OCI-LY1 (cell line): ENCODE data around the gene PARS2.

Source experiments
- EZH2 ChIP-seq: fragments of 200-600 bp; sonication (generic), shearing (Covaris generic); IDR thresholded peaks from 2 replicates; pipeline ENCODE4 v1.8.0; 2017; ENCODE audit warnings: borderline replicate concordance, mixed run types, mild to moderate bottlenecking, antibody characterized with exemption, low read length, moderate library complexity, mixed read lengths
- TF ChIP-seq, protein P1 (sequence below): fragments of 200-600 bp; sonication (generic), shearing (Covaris generic); IDR thresholded peaks from 2 replicates; pipeline ENCODE4 v1.5.1; 2017; ENCODE audit warnings: mild to moderate bottlenecking, antibody characterized with exemption, low read length, moderate library complexity, mixed read lengths

DNA sequence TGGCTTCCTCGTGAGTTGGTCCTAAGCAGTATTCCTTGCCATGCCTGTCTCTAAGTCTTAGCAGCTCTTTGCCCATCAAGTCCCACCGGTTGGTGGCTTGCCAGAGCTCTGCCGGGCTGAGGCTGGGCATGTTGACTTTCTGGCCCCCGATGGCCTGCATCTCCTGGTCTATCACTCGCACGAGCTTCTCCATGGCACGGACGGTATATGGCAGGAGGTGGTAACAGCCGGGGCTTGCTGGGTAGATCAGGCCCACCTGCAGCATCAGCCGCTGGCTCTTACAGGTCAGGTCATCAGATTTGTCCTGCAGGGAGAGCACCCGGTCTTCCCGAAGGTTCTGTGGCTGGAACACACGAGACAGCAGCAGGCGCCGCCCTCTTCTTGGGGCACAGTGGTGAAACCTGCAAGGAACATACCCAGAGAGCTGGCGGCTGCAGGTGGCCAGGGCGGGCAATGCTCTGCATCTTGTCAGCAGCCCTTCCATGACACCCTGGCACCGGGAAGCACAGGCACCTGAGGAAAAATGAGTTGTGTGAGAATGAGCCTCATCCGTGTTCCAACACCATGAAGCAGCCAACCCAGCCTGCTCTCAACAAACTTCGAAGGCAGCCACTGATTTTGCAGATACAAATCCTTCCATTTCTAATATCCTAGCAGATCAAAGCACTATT lies 5.5 kb downstream of the PARS2 start:
- TF ChIP-seq, protein P1, sequence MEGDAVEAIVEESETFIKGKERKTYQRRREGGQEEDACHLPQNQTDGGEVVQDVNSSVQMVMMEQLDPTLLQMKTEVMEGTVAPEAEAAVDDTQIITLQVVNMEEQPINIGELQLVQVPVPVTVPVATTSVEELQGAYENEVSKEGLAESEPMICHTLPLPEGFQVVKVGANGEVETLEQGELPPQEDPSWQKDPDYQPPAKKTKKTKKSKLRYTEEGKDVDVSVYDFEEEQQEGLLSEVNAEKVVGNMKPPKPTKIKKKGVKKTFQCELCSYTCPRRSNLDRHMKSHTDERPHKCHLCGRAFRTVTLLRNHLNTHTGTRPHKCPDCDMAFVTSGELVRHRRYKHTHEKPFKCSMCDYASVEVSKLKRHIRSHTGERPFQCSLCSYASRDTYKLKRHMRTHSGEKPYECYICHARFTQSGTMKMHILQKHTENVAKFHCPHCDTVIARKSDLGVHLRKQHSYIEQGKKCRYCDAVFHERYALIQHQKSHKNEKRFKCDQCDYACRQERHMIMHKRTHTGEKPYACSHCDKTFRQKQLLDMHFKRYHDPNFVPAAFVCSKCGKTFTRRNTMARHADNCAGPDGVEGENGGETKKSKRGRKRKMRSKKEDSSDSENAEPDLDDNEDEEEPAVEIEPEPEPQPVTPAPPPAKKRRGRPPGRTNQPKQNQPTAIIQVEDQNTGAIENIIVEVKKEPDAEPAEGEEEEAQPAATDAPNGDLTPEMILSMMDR, result no peak
- no peak for TF ChIP-seq EZH2
